OCI-LY1 (cell line): ENCODE data around the gene CACNA2D3.

Experiments
- EZH2 ChIP-seq: fragments of 200-600 bp; sonication (generic), shearing (Covaris generic); IDR thresholded peaks from 2 replicates; pipeline ENCODE4 v1.8.0; 2017; ENCODE audit warnings: borderline replicate concordance, mixed run types, mild to moderate bottlenecking, antibody characterized with exemption, low read length, moderate library complexity, mixed read lengths
- TF ChIP-seq, protein P1 (sequence below): fragments of 200-600 bp; sonication (generic), shearing (Covaris generic); IDR thresholded peaks from 2 replicates; pipeline ENCODE4 v1.5.1; 2017; ENCODE audit warnings: mild to moderate bottlenecking, antibody characterized with exemption, low read length, moderate library complexity, mixed read lengths

DNA sequence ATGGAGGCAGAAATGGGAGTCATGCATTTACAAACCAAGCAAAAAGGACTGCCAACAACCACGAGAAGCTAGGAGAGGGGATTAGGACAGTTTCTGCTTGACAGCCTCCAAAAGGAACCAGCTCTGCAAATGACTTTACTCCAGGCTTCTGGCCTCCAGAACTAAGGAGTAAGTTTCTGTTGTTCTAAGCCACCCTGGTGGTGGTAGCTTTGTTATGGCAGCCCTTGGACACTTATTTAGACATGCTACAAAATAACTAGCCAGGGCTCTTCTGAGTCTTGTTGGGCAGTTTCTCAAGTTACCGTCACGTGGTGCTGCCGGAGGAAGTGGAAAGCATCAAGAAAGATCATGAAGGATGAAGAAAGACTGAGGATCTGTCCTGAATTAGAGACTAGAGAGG, 419.0 kb downstream of the CACNA2D3 start:
- TF ChIP-seq, protein P1, sequence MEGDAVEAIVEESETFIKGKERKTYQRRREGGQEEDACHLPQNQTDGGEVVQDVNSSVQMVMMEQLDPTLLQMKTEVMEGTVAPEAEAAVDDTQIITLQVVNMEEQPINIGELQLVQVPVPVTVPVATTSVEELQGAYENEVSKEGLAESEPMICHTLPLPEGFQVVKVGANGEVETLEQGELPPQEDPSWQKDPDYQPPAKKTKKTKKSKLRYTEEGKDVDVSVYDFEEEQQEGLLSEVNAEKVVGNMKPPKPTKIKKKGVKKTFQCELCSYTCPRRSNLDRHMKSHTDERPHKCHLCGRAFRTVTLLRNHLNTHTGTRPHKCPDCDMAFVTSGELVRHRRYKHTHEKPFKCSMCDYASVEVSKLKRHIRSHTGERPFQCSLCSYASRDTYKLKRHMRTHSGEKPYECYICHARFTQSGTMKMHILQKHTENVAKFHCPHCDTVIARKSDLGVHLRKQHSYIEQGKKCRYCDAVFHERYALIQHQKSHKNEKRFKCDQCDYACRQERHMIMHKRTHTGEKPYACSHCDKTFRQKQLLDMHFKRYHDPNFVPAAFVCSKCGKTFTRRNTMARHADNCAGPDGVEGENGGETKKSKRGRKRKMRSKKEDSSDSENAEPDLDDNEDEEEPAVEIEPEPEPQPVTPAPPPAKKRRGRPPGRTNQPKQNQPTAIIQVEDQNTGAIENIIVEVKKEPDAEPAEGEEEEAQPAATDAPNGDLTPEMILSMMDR, result no peak
- no peak for TF ChIP-seq EZH2
